GM21367 (cell line): ENCODE data around the gene EBI3.
"Not testable (repeated sequence)": the region's sequence is repeated elsewhere in the genome, so short reads cannot be mapped to it uniquely, and the experiment has no call there.

ENCODE experiments used
- ATAC-seq: cut with Tn5 transposase; IDR thresholded peaks from one replicate; pipeline ENCODE4 v1.9.1; 2021; ENCODE audit not compliant: unreplicated experiment

EBI3 gene

GRCh38 chr19:4199699-4200293 is 29.5 kb upstream of the EBI3 start:
- no peak for ATAC-seq

DNA sequence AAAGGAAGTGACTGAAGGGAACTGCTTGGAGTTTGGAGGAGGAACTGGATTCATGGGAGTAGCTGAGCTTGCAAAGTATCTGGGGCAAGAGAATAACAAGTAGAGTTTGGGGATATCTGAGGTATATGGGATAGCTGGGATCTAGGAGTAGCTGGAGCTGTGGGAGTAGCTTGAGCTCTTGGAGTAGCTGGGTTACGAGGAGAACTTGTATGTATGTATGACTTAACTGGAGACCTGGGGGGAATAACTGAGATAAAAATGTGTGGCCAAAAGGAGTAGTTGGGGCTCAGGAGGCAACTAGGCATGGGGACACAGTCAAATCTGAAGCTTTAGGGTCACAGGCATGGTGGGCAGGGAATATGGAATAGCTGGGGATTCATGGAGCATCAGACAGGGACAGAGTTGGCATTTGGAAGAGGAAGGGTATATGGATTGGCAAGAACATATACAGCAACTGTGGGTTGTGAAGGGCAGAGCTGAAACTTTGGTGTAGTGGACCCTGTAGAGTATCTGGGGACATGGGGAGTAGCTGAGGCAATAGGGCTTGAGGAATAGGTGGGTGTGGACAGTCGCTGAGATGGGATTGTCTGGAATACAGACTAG is 28.3 kb upstream of the EBI3 start:
- no peak for ATAC-seq

- ATAC-seq, result no peak
Measured at GRCh38 chr19:4201798-4202197, 27.5 kb upstream of the EBI3 start.

DNA sequence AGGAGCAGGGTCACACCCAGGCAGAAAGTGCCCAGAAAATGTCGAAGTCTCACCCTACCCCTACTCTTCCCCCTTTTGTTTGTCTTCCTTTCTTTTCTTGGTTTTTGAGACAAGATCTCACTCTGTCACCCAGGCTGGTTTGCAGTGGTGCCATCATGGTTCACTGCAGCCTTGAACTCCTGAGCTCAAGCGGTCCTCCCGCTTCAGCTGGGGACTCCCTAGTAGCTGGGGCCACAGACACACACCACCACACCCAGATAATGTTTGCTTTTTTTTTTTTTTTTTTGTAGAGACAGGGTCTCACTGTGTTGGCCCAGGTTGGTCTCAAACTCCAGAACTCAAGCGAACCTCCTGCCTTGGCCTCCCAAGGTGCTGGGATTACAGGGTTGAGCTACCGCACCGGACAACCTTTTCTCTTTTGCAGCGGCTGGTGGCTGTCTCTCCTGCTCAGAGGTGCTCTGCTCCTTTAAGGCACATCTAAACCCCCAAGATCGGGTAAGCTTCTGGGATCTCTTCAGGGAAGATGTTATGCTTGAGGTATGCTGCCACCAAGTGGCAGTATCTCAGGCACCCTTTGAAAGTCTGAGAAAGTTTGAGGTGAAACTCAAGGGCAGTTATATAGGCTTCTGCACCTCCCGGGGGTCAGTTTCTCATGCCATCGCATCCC is 22.4 kb upstream of the EBI3 start:
- no peak for ATAC-seq

DNA sequence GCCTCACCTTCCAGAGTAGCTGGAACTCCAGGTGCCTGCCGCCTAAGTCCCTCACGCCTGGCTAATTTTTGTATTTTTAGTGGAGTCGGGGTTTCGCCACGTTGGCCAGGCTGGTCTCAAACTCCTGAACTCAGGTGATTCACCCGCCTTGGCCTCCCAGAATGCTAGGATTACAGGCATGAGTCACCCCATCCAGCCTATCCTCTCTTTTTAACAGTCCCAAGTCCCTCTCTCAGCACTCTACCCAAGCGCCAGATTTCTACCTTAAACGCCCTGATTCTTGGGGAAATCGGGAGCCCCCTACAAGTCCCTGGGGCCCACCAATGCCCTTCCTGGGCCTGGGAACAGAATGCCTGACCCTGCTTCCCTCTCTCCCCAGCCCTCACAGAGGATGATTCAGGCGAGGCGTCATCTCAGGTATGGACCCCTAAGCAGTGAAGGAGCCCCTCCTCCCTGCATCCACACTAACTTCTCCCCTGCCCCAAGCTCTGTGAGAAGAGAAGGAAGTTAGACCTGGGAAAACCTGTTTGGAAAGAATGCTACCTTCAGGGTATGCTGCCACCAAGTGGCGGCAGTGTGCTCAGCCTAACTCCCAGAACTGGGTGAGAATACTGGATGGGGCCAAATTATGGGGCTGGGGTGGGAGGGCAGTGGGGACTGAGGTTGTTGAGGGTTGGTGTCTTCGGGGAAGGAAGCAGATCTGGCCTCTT is 20.8 kb upstream of the EBI3 start:
- no peak for ATAC-seq

GRCh38 chr19:4210166-4210731 is 19.1 kb upstream of the EBI3 start:
- ATAC-seq, result no peak

DNA sequence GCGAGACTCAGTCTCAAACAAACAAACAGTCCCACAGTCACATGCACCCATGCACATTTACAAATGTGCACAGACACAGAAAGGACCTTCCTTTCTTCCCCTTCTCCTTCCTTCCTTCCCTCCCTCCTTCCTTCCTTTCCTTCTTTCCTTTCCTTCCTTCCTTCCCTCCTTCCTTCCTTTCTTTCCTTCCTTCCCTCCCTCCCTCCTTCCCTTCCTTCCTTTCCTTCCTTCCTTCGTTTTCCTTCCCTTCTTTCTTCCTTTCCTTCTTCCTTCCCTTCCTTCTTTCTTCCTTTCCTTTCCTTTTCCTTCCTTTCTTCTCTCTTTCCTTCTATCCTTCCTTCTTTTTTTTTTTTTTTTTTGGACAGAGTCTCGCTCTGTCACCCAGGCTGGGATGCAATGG is 16.2 kb upstream of the EBI3 start:
- no peak for ATAC-seq

DNA sequence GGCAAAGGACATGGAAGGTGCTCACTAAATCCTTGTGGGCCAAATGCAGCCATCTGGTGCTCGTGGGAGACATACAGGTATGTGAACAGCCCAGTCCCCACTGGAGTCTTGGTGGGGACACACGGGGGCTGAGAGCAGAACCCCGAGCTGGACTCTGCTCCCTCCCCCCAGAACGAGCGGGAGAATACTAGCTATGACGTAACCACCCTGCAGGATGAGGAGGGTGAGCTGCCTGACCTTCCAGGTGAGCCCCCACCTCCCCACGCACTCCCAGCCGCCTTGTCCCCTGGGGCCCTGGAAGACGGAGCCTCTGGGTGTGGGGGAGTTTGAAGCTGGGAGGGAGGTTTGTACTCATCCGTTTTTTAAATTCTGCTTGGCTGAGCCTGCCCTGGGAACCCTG is 13.5 kb upstream of the EBI3 start:
- no peak for ATAC-seq

DNA sequence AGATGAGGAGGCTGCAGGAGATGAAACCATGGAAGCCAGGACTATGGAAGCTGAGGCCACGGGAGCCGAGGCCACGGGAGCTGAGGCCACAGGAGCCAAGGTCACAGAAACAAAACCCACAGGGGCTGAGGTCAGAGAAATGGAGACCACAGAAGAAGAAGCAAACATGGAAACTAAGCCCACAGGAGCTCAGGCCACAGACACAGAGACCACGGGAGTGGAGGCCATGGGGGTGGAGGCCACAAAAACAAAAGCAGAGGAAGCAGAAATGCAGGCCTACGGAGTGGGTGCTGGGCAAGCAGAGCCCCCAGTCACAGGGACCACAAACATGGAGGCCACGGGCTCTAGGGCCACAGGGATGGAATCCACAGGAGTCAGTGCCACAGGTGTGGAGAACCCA is 12.5 kb upstream of the EBI3 start:
- no peak for ATAC-seq

GRCh38 chr19:4217429-4218264 is 11.7 kb upstream of the EBI3 start:
- no peak for ATAC-seq

GRCh38 chr19:4218523-4218922 is 10.8 kb upstream of the EBI3 start:
- ATAC-seq, result not testable (repeated sequence)

DNA sequence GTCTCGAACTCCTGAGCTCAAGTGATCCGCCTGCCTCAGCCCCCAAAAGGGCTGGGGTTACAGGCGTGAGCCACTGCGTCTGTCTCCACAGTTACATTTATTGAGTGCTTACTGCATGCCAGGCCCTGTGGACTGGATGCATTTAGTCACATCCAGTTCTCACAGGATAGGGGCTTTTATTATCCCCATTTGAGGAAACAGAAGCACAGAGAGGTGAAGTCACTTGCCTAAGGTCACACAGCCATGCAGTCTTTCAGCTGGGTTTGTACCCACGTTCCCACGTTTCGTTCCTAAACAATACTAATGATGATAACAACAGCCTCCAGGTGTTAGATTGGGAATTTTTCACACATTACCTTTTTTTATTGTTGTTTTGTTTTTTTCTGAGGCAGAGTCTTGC is 9.1 kb upstream of the EBI3 start:
- no peak for ATAC-seq

GRCh38 chr19:4224470-4224869 is 4.9 kb upstream of the EBI3 start:
- no peak for ATAC-seq

DNA sequence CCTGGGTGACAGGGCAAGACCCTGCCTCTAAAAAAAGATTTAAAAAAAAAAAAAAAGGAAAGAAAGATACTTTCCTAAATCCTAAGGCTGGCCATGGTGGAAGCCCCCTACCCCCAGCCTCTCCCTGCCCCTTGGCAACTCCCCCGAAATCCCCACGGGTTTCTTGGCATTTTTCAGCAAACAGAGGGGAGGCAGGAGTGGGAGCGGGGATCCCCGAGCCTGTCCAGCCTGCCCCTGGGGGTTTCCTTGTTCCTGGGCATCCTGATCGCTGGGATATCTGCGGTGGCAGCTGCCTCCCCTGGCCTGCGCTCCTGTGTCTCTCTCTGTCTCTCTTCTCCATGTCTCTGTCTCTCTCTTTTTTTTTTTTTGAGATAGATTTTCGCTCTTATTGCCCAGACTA is 3.4 kb upstream of the EBI3 start:
- ATAC-seq, result no peak

GRCh38 chr19:4227771-4228170 is 1.6 kb upstream of the EBI3 start:
- no peak for ATAC-seq

DNA sequence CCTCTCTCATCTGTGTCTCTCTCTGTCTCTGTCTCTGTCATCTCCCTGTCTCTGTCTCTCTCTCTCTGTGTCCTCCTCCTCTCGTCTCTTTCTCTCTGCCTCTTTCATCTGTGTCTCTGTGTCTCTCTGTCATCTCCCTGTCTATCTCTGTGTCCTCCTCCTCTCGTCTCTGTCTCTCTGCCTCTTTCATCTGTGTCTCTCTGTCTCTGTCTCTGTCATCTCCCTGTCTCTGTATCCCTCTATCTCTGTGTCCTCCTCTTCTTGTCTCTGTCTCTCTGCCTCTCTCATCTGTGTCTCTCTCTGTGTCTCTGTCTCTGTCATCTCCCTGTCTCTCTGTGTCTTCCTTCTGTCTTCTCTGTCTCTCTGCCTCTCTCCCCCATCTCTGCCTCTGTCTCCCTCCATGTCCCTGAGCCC is 551 bp upstream of the EBI3 start:
- no peak for ATAC-seq

GRCh38 chr19:4230237-4230636 is 914 bp downstream of the EBI3 start:
- not testable (repeated sequence) for ATAC-seq

DNA sequence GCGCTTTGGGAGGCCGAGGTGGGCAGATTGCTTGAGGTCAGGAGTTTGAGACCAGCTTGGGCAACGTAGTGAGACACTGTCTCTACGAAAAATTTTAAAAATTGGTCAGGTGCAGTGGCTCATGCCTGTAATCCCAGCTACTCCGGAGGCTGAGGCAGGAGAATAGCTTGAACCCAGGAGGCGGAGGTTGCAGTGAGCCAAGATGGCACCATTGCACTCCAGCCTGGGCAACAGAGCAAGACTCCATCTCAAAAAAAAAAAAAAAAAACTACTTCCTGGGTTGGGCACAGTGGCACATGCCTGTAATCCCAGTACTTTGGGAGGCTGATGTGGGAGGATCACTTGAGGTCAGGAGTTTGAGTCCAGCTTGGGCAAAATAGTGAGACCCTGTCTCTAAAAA is 2.2 kb downstream of the EBI3 start:
- not testable (repeated sequence) for ATAC-seq

GRCh38 chr19:4232139-4232538 is 2.8 kb downstream of the EBI3 start:
- ATAC-seq, result not testable (repeated sequence)

GRCh38 chr19:4232614-4233281 is 3.4 kb downstream of the EBI3 start:
- no peak for ATAC-seq
